Measurements from ENCODE around the gene EXOC3L4.

DNA sequence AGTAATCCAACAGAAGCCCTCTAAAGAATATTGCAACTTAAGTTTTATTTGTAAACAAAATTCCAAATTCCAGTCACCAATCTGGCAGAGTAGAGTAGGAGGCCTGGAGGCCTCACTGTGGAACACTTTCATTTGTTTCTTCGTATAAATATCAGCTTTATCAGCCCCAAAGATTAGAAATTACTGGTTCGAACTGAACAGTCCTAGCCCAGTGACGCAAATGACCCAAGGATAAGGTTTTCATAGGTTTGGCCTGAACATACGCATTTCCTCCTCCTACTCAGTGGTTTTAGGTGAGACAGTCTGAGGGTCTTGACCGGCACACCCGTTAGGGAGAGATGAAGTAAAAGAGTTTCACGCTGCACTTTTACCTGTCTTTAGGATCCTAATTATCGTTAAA lies 38.8 kb upstream of the EXOC3L4 start:
- no peak for TF ChIP-seq EZH2 (IDR thresholded peaks at IDR 0.05; ENCODE audit: insufficient read depth, poor library complexity, severe bottlenecking)
- TF ChIP-seq EZH2phosphoT487 (IDR thresholded peaks at IDR 0.05; ENCODE audit: insufficient read depth, low read depth), result no peak

Data from GM23248 (cell line).